OCI-LY3 (cell line): Measurements from ENCODE around the gene CD28.

ENCODE experiments used
- EZH2phosphoT487 ChIP-seq: fragments of 200-600 bp; shearing (Covaris generic); IDR thresholded peaks from 2 replicates; pipeline ENCODE4 v1.6.1; 2018; ENCODE audit warnings: antibody characterized with exemption, mixed run types, low read depth
- TF ChIP-seq, protein P1 (sequence below): fragments of 200-600, 300-600 bp; sonication (generic); IDR thresholded peaks from 2 replicates; pipeline ENCODE4 v1.5.1; 2014; ENCODE audit warnings: antibody characterized with exemption, low read length, low read depth

DNA sequence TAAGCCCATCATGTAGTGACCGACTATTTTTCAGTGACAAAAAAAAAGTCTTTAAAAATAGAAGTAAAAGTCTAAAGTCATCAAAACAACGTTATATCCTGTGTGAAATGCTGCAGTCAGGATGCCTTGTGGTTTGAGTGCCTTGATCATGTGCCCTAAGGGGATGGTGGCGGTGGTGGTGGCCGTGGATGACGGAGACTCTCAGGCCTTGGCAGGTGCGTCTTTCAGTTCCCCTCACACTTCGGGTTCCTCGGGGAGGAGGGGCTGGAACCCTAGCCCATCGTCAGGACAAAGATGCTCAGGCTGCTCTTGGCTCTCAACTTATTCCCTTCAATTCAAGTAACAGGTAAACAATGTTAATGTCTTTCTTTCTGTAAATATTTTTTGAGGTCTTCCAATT lies at the start of gene CD28:
- TF ChIP-seq EZH2phosphoT487, result no peak
- TF ChIP-seq, protein P1, sequence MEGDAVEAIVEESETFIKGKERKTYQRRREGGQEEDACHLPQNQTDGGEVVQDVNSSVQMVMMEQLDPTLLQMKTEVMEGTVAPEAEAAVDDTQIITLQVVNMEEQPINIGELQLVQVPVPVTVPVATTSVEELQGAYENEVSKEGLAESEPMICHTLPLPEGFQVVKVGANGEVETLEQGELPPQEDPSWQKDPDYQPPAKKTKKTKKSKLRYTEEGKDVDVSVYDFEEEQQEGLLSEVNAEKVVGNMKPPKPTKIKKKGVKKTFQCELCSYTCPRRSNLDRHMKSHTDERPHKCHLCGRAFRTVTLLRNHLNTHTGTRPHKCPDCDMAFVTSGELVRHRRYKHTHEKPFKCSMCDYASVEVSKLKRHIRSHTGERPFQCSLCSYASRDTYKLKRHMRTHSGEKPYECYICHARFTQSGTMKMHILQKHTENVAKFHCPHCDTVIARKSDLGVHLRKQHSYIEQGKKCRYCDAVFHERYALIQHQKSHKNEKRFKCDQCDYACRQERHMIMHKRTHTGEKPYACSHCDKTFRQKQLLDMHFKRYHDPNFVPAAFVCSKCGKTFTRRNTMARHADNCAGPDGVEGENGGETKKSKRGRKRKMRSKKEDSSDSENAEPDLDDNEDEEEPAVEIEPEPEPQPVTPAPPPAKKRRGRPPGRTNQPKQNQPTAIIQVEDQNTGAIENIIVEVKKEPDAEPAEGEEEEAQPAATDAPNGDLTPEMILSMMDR, result no peak
